Measurements from ENCODE around the gene APRT.

The APRT gene

DNA sequence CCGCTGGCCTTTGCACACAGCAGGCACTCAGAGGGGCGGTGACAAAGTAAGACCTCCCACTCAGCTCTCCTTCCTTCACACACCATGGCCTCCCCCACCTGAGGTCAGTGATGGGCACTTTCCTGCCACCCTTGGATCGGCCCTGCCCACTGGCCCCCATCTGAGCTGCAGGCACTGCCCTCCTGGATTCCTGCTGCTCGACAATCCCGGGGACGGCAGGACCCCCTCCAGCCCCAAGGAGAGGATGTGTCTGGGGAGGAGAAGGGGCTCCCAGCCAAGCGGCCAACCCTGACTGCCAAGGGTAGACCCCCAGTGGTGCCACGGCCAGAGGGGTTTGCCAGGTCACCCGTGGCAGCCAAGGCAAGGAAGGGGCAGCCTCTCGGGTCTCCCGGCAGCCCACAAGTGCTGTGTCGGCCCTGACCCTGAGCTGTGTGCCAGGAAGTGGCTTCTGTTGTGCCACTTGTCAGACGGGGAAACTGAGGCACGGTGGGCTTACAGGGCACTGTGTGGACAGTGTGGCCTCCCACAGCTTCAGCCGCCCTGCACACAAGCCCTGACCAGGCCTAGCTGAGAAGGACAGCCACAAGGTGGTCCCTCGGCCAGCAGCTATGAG is 49.4 kb downstream of the APRT start:
- DNase-seq (ENCODE audit: insufficient read length, low spot score) (no peak), FAIRE-seq (no peak)
- TF ChIP-seq SPI1 (IDR thresholded peaks at IDR 0.05; ENCODE audit: low read depth, low read length) (no peak), POLR2A (IDR thresholded peaks at IDR 0.05; ENCODE audit: low read depth, low read length) (no peak), PAX5 (IDR thresholded peaks at IDR 0.05; ENCODE audit: insufficient read depth, low read length, severe bottlenecking) (no peak)

DNA sequence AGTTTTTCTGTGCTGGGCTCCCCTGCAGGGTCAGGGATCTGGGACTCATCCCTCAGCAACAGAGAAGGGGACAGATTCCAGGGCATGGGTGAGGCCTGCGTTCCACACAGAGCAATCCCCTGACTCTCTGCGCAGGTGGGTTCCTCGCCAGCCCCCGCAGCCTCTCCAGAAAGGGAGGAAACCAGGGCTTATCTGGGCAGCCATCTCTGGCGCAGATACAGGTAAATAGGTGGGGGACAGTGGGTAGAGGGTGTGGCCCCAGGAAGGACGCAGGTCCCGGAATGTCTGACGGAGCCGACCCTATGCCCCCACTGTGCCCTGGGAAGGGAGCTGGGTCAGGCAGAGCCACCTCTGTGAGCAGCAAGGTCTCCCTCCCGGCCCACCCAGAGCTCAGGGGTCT is 49.9 kb downstream of the APRT start:
- FAIRE-seq, result no peak
- DNase-seq (ENCODE audit: insufficient read length, low spot score), result no peak
- no peak for TF ChIP-seq SPI1 (IDR thresholded peaks at IDR 0.05; ENCODE audit: low read depth, low read length)
- no peak for TF ChIP-seq POLR2AphosphoS5 (IDR thresholded peaks at IDR 0.05; ENCODE audit: low read depth, low read length)
- no peak for TF ChIP-seq TAF1 (IDR thresholded peaks at IDR 0.05; ENCODE audit: low read depth, low read length)
- TF ChIP-seq POLR2A (IDR thresholded peaks at IDR 0.05; ENCODE audit: low read depth, low read length), result no peak
- TF ChIP-seq PAX5 (IDR thresholded peaks at IDR 0.05; ENCODE audit: insufficient read depth, low read length, severe bottlenecking), result no peak
- no peak for TF ChIP-seq POU2F2 (IDR thresholded peaks at IDR 0.05; ENCODE audit: low read depth, low read length)

DNA sequence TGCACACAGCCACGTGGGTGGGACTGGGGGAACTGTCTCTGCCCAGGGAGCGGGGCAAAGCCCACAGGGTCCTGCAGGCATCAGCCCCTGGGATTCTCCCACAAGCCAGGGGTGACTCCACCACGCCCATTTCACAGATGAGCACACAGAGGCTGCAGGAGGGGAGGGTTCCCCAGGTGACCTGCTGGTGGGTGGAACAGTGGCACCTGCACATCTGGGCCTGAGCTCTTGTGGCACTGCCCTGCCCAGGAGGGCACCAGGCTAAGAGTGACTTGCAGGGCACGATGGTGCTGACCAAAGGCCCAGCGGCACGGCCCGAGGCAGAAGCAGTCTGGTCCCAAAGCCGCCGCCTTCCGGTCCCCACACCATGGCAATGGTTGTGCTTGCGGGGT is 50.6 kb downstream of the APRT start:
- FAIRE-seq, result no peak
- DNase-seq (ENCODE audit: insufficient read length, low spot score), result no peak
- TF ChIP-seq POLR2AphosphoS5 (IDR thresholded peaks at IDR 0.05; ENCODE audit: low read depth, low read length) (no peak), TAF1 (IDR thresholded peaks at IDR 0.05; ENCODE audit: low read depth, low read length) (no peak), SPI1 (IDR thresholded peaks at IDR 0.05; ENCODE audit: low read depth, low read length) (no peak), PAX5 (IDR thresholded peaks at IDR 0.05; ENCODE audit: insufficient read depth, low read length, severe bottlenecking) (no peak), POLR2A (IDR thresholded peaks at IDR 0.05; ENCODE audit: low read depth, low read length) (no peak), POU2F2 (IDR thresholded peaks at IDR 0.05; ENCODE audit: low read depth, low read length) (no peak)

GRCh38 chr16:88760424-88761142 is 51.1 kb downstream of the APRT start:
- DNase-seq (ENCODE audit: insufficient read length, low spot score) (no peak), FAIRE-seq (no peak)
- TF ChIP-seq POLR2AphosphoS5 (IDR thresholded peaks at IDR 0.05; ENCODE audit: low read depth, low read length), result no peak
- no peak for TF ChIP-seq POU2F2 (IDR thresholded peaks at IDR 0.05; ENCODE audit: low read depth, low read length)
- no peak for TF ChIP-seq TAF1 (IDR thresholded peaks at IDR 0.05; ENCODE audit: low read depth, low read length)
- TF ChIP-seq PAX5 (IDR thresholded peaks at IDR 0.05; ENCODE audit: insufficient read depth, low read length, severe bottlenecking), result no peak
- TF ChIP-seq SPI1 (IDR thresholded peaks at IDR 0.05; ENCODE audit: low read depth, low read length), result no peak
- no peak for TF ChIP-seq POLR2A (IDR thresholded peaks at IDR 0.05; ENCODE audit: low read depth, low read length)

DNA sequence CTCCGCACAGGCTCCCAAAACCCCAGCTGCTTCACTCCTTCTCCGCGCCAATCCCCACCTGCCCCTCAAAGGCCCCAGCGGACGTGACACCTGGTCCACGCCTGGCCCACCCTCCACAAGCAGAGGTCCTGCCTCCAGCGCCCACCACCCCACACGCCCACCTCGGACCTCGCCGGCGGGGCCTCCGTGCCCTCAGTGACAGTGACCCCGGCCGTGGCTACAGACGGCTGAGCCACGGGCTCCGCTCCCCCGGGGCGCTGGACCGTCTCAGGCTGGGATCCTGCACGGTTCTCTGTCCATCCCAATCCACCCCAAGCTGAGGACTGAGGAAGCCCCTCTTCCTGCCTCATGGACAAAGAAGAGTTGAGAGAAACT is 51.8 kb downstream of the APRT start:
- DNase-seq (ENCODE audit: insufficient read length, low spot score), result no peak
- no peak for FAIRE-seq
- TF ChIP-seq TAF1 (IDR thresholded peaks at IDR 0.05; ENCODE audit: low read depth, low read length) (no peak), SPI1 (IDR thresholded peaks at IDR 0.05; ENCODE audit: low read depth, low read length) (no peak), POLR2AphosphoS5 (IDR thresholded peaks at IDR 0.05; ENCODE audit: low read depth, low read length) (no peak), POU2F2 (IDR thresholded peaks at IDR 0.05; ENCODE audit: low read depth, low read length) (no peak), POLR2A (IDR thresholded peaks at IDR 0.05; ENCODE audit: low read depth, low read length) (no peak), PAX5 (IDR thresholded peaks at IDR 0.05; ENCODE audit: insufficient read depth, low read length, severe bottlenecking) (no peak)
